ENCODE data around the gene BAG5.
A peak's percentile ranks its signal among the peaks of the same experiment; 100 is the strongest.

The BAG5 gene

GRCh38 chr14:103568952-103569351 lies 6.5 kb upstream of the BAG5 start:
- TF ChIP-seq, protein P1, sequence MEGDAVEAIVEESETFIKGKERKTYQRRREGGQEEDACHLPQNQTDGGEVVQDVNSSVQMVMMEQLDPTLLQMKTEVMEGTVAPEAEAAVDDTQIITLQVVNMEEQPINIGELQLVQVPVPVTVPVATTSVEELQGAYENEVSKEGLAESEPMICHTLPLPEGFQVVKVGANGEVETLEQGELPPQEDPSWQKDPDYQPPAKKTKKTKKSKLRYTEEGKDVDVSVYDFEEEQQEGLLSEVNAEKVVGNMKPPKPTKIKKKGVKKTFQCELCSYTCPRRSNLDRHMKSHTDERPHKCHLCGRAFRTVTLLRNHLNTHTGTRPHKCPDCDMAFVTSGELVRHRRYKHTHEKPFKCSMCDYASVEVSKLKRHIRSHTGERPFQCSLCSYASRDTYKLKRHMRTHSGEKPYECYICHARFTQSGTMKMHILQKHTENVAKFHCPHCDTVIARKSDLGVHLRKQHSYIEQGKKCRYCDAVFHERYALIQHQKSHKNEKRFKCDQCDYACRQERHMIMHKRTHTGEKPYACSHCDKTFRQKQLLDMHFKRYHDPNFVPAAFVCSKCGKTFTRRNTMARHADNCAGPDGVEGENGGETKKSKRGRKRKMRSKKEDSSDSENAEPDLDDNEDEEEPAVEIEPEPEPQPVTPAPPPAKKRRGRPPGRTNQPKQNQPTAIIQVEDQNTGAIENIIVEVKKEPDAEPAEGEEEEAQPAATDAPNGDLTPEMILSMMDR (IDR thresholded peaks at IDR 0.05; ENCODE audit: borderline replicate concordance, control extremely low read depth, extremely low read depth, insufficient read depth, missing control alignments): no peak
- DNase-seq (ENCODE audit: low spot score): no peak
- in situ Hi-C loops (cut with MboI; ENCODE audit: low sequenced_read_pairs, unreplicated experiment): no loop called here

GRCh38 chr14:103563844-103564505 lies 1.5 kb upstream of the BAG5 start:
- TF ChIP-seq, protein P1 (IDR thresholded peaks at IDR 0.05; ENCODE audit: borderline replicate concordance, control extremely low read depth, extremely low read depth, insufficient read depth, missing control alignments): no peak
- in situ Hi-C loops (cut with MboI; ENCODE audit: low sequenced_read_pairs, unreplicated experiment): no loop called here
- DNase-seq (ENCODE audit: low spot score): no peak

- in situ Hi-C loops (cut with MboI; ENCODE audit: low sequenced_read_pairs, unreplicated experiment): no loop called here
- TF ChIP-seq, protein P1 (IDR thresholded peaks at IDR 0.05; ENCODE audit: borderline replicate concordance, control extremely low read depth, extremely low read depth, insufficient read depth, missing control alignments): no peak
Observed at GRCh38 chr14:103563226-103563620, 766 bp upstream of the BAG5 start.

GRCh38 chr14:103562179-103562428 lies 353 bp downstream of the BAG5 start:
- DNase-seq (ENCODE audit: low spot score): no peak
- in situ Hi-C loops (cut with MboI; ENCODE audit: low sequenced_read_pairs, unreplicated experiment): no loop called here
- TF ChIP-seq, protein P1 (IDR thresholded peaks at IDR 0.05; ENCODE audit: borderline replicate concordance, control extremely low read depth, extremely low read depth, insufficient read depth, missing control alignments): no peak

More at GRCh38 chr14:103563226-103563620, 766 bp upstream of the BAG5 start:
- no peak for DNase-seq (ENCODE audit: low spot score)

DNA sequence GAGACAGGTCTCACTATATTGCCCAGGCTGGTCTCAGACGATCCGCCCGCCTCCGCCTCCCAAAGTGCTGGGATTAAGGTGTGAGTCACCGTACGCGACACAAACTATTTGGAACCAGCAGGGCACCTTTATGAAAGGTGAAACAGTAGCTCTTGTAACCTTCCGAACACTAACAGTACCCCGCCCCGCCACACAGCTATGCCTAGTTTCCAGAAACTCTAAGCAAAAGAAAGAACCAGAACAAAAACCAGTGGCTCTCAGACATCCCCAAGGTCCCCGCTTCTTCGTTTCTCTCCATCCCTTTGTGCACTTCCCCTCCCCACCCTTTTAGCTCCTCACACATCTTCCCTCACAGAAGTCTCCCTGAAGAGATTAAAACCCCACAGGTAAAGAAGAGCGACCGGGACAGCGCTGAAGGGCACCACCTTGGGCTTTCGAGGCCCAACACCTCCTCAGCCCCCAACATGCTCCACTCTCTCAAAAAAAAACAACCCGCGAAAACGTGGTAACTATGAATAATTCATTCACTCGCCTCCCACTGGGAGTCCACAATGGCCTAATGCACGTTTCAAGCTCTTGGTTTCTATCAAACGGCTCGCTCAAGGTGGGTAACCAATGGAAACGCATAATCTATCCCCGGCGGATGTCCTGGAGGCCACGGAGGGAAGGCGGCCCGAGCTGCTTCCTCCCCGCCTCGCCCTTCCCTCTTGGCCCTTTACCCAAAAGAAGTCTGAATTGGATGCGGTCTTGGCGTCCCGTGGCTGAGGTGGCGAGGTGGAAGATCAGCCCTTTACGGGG lies 877 bp downstream of the BAG5 start:
- DNase-seq (ENCODE audit: low spot score): peak; percentile 75
- TF ChIP-seq, protein P1 (IDR thresholded peaks at IDR 0.05; ENCODE audit: borderline replicate concordance, control extremely low read depth, extremely low read depth, insufficient read depth, missing control alignments): no peak

GRCh38 chr14:103560691-103561090 lies 1.8 kb downstream of the BAG5 start:
- no peak for DNase-seq (ENCODE audit: low spot score)
- in situ Hi-C loops (cut with MboI; ENCODE audit: low sequenced_read_pairs, unreplicated experiment): no loop called here

More for the DNA sequence above, 877 bp downstream of the BAG5 start:
- in situ Hi-C loops (cut with MboI; ENCODE audit: low sequenced_read_pairs, unreplicated experiment): no loop called here

More at GRCh38 chr14:103560691-103561090, 1.8 kb downstream of the BAG5 start:
- TF ChIP-seq, protein P1 (IDR thresholded peaks at IDR 0.05; ENCODE audit: borderline replicate concordance, control extremely low read depth, extremely low read depth, insufficient read depth, missing control alignments): no peak

Data from GM13976 (cell line).